K562 (cell line): ENCODE data around the gene GOSR1. TPM values are rescaled to one million over a fixed set of nuclear protein-coding genes. Genes with fewer than 3 reads are reported as not detected.

ENCODE experiments used
- CBFA2T3 ChIP-seq: fragments of 450-650 bp; IDR thresholded peaks from 2 replicates; pipeline ENCODE4 v1.6.1; 2017
- CREBBP ChIP-seq: IDR thresholded peaks from one replicate; pipeline ENCODE4 v1.6.1; 2012; ENCODE audit warnings: low read depth, mild to moderate bottlenecking, control low read depth, inconsistent platforms, low read length
- E4F1 ChIP-seq: fragments of 250-450 bp; sonication (Bioruptor Pico); IDR thresholded peaks from 2 replicates; pipeline ENCODE4 v1.5.0; 2021; ENCODE audit warnings: mild to moderate bottlenecking, borderline replicate concordance
- GATA2 ChIP-seq: sonication (generic); formaldehyde crosslinking; IDR thresholded peaks from 2 replicates; pipeline ENCODE4 v1.4.0; 2020; ENCODE audit warnings: mild to moderate bottlenecking, missing genetic modification reagents
- HDAC2 ChIP-seq: fragments of 450-650 bp; IDR thresholded peaks from 2 replicates; pipeline ENCODE4 v1.6.1; 2016; ENCODE audit warnings: mild to moderate bottlenecking
- KLF16 ChIP-seq: IDR thresholded peaks from 2 replicates; pipeline ENCODE4 v1.6.1; 2016; ENCODE audit warnings: antibody characterized with exemption
- NFIC ChIP-seq: fragments of 450-650 bp; IDR thresholded peaks from 2 replicates; pipeline ENCODE4 v1.6.1; 2017; ENCODE audit warnings: mild to moderate bottlenecking, inconsistent platforms
- PCBP2 ChIP-seq: fragments of 200-400 bp; formaldehyde crosslinking; IDR thresholded peaks from 2 replicates; pipeline ENCODE4 v1.6.1; 2018; ENCODE audit warnings: low read length, low read depth, mild to moderate bottlenecking, moderate library complexity; ENCODE audit not compliant: poor library complexity, severe bottlenecking
- RCOR1 ChIP-seq, 2 experiments: IDR thresholded peaks; 2 replicates each; pipeline ENCODE4 v1.6.1; 2012; ENCODE audit warnings: low read depth in 2 of 2, low read length in 2 of 2, borderline replicate concordance in 1 of 2, improper control_type of control experiment in 1 of 2
- SMC3 ChIP-seq: conservative IDR thresholded peaks from 2 replicates; pipeline ENCODE4 v1.6.1; 2011; ENCODE audit warnings: low read depth, low read length, improper control_type of control experiment; ENCODE audit not compliant: insufficient read depth
- SOX6 ChIP-seq: fragments of 450-650 bp; IDR thresholded peaks from 2 replicates; pipeline ENCODE4 v1.6.1; 2014; ENCODE audit warnings: mild to moderate bottlenecking
- TAF15 ChIP-seq: fragments of 200-400 bp; formaldehyde crosslinking; IDR thresholded peaks from 2 replicates; pipeline ENCODE4 v1.6.1; 2017; ENCODE audit warnings: mild to moderate bottlenecking, low read depth, low read length, moderate library complexity
- TARDBP ChIP-seq: fragments of 450-650 bp; IDR thresholded peaks from 2 replicates; pipeline ENCODE4 v1.6.1; 2016
- ZNF395 ChIP-seq: fragments of 200-800 bp; sonication (Bioruptor generic); IDR thresholded peaks from 2 replicates; pipeline ENCODE4 v1.6.1; 2017; ENCODE audit warnings: missing genetic modification characterization, missing compliant biosample characterization
- ZNF407 ChIP-seq: fragments of 450-650 bp; IDR thresholded peaks from 2 replicates; pipeline ENCODE4 v1.6.1; 2016; ENCODE audit warnings: low read depth
- ZNF551 ChIP-seq: fragments of 250-450 bp; sonication (Bioruptor Pico); IDR thresholded peaks from 2 replicates; pipeline ENCODE4 v1.5.0; 2021; ENCODE audit warnings: mild to moderate bottlenecking, moderate library complexity
- ZNF766 ChIP-seq: fragments of 200-800 bp; sonication (Bioruptor generic); conservative IDR thresholded peaks from 2 replicates; pipeline ENCODE4 v1.6.1; 2016; ENCODE audit warnings: missing genetic modification characterization, missing compliant biosample characterization
- polyA plus RNA-seq, 8 experiments: library from polyadenylated mRNA; depleted of rRNA in 4 of 8; stranded (reverse) in 5 of 8; unstranded in 3 of 8; fragments of >200 nt; fragmentation: Nextera tagmentation in 2 of 8; fragmentation: Illumina TruSeq in 1 of 8; extraction: Ambion mirVana in 2 of 8; extraction: Trizol in 1 of 8; gene quantifications; 2 replicates each; pipeline versions ENCODE4 v1.2.1 to v1.2.3, GENCODE V29; 2011 to 2014; ENCODE audit warnings: inconsistent platforms in 1 of 8, missing spikeins in 1 of 8
- total RNA-seq, 7 experiments: library from RNA; depleted of rRNA in 6 of 7; stranded (reverse); fragments of >200 nt in 6 of 7; fragmentation: Illumina TruSeq in 2 of 7; extraction: Trizol in 2 of 7; gene quantifications; 2 replicates each; pipeline versions ENCODE4 v1.2.1 to v1.2.3, GENCODE V29; 2011 to 2021; ENCODE audit warnings: low replicate concordance in 1 of 7

GOSR1 gene
- total and polyA plus RNA-seq, 9 of the 15 experiments (the other 6 are each of a cell fraction or from before 2014, with no cell fraction given) = 17.6 to 95.5 (median 33.3) TPM

- TF ChIP-seq ZNF395 (peak; percentile 25; the same call in 1 of the 2 replicates), TARDBP (no peak), CREBBP (no peak), KLF16 (peak; percentile 79), SOX6 (peak; percentile 49; the same call in 1 of the 2 replicates), ZNF766 (CRISPR knock-in tag) (peak; percentile 99), CBFA2T3 (peak; percentile 89), NFIC (peak; percentile 31; the same call in 1 of the 2 replicates), GATA2 (CRISPR knock-in tag) (0 out of 2 replicates have a peak, but pooled peaks have one; percentile 31), RCOR1 (IDR thresholded peaks at IDR 0.05; ENCODE audit: borderline replicate concordance in 1 of 2, low read depth in 2 of 2, low read length in 2 of 2) (peak in 1 of 2 experiments; percentile 85; a peak in 2 of 4 replicates), ZNF551 (CRISPR knock-in tag) (no peak), TAF15 (no peak), PCBP2 (no peak), SMC3 (no peak), ZNF407 (no peak), E4F1 (CRISPR knock-in tag) (no peak), HDAC2 (peak; percentile 76)
Measured at GRCh38 chr17:30545024-30545423, 67.8 kb downstream of the GOSR1 start (continued).
